Measurements from ENCODE around the gene ANKDD1A.

DNA sequence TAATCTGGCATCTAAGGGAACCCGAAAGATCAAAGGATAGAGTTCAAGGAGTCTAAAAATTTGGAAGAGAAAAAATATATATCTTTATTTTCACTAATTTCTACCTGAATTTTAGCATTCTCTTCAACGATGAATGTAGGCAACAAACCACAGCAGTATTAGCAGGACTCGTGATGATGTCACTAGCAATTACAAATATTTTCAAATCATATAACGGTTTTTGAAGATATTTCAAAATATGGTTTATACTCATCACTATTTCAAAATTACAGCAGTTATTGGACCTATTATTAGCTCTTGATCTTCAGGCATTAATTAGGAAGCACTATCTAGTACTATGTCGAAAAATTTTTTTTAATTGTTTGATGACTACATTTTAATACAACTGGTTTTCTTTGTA is 27.0 kb upstream of the ANKDD1A start:
- TF ChIP-seq EZH2 (IDR thresholded peaks at IDR 0.05; ENCODE audit: borderline replicate concordance) = no peak
- TF ChIP-seq, protein P1, sequence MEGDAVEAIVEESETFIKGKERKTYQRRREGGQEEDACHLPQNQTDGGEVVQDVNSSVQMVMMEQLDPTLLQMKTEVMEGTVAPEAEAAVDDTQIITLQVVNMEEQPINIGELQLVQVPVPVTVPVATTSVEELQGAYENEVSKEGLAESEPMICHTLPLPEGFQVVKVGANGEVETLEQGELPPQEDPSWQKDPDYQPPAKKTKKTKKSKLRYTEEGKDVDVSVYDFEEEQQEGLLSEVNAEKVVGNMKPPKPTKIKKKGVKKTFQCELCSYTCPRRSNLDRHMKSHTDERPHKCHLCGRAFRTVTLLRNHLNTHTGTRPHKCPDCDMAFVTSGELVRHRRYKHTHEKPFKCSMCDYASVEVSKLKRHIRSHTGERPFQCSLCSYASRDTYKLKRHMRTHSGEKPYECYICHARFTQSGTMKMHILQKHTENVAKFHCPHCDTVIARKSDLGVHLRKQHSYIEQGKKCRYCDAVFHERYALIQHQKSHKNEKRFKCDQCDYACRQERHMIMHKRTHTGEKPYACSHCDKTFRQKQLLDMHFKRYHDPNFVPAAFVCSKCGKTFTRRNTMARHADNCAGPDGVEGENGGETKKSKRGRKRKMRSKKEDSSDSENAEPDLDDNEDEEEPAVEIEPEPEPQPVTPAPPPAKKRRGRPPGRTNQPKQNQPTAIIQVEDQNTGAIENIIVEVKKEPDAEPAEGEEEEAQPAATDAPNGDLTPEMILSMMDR (IDR thresholded peaks at IDR 0.05; ENCODE audit: poor library complexity) = no peak

Measured in hepatocyte (in vitro differentiated cells).